Small intestine (tissue), 7 donors: ENCODE results near the gene CABCOCO1. TPM values are rescaled to one million over a fixed set of nuclear protein-coding genes. Genes with fewer than 3 reads are reported as not detected.

Experiments
- DNase-seq, 2 donors: peaks; one replicate each; pipeline versions ENCODE4 v3.0.0 to v3.0.0-alpha.2; 2013
- FAIRE-seq: peaks from 2 replicates; lab custom pipeline; 2012; peaks lifted over from hg19 to GRCh38; lab: Jason Lieb, UNC
- H3K27ac ChIP-seq, 3 donors: one replicate each; pipeline ENCODE4 v1.5.1; 2013; ENCODE audit warnings: low read length in 2 of 3, mild to moderate bottlenecking in 2 of 3, control low read depth in 1 of 3, inconsistent platforms in 1 of 3, low read depth in 1 of 3, moderate library complexity in 1 of 3
- H3K27me3 ChIP-seq, 3 donors: one replicate each; pipeline ENCODE4 v1.6.1; 2013; ENCODE audit warnings: low read length in 3 of 3, inconsistent platforms in 1 of 3; ENCODE audit not compliant: control insufficient read depth in 3 of 3, insufficient read depth in 3 of 3
- H3K36me3 ChIP-seq, 3 donors: one replicate each; pipeline ENCODE4 v1.6.1; 2013; ENCODE audit warnings: low read length in 3 of 3, inconsistent platforms in 1 of 3, low read depth in 1 of 3, mild to moderate bottlenecking in 1 of 3, moderate library complexity in 1 of 3; ENCODE audit not compliant: control insufficient read depth in 3 of 3, insufficient read depth in 2 of 3
- H3K4me1 ChIP-seq, 3 donors: one replicate each; pipeline ENCODE4 v1.6.1; 2013; ENCODE audit warnings: low read length in 2 of 3, inconsistent platforms in 1 of 3, low read depth in 1 of 3, mild to moderate bottlenecking in 1 of 3, moderate library complexity in 1 of 3; ENCODE audit not compliant: control insufficient read depth in 3 of 3, insufficient read depth in 2 of 3
- H3K4me3 ChIP-seq, 3 donors: one replicate each; pipeline ENCODE4 v1.5.1; 2013; ENCODE audit warnings: low read length in 3 of 3, control low read depth in 1 of 3, inconsistent platforms in 1 of 3, low read depth in 1 of 3, mild to moderate bottlenecking in 1 of 3, moderate library complexity in 1 of 3
- H3K9me3 ChIP-seq, 2 donors: one replicate each; pipeline ENCODE4 v1.6.1; 2013; ENCODE audit warnings: low read depth in 1 of 2, low read length in 1 of 2; ENCODE audit not compliant: control insufficient read depth in 2 of 2, insufficient read depth in 1 of 2
- WGBS, 3 donors: extraction: QIAGEN DNeasy Blood & Tissue Kit; methylation state at CpG; one replicate each; pipeline ENCODE4 v1.1.7; 2013; 5-methylcytosine and 5-hydroxymethylcytosine counted together
- polyA plus RNA-seq, 4 donors: library from polyadenylated mRNA; stranded (reverse) in 3 of 4; unstranded in 1 of 4; fragments of 200-250 nt in 3 of 4; fragments of 120-200 nt in 1 of 4; gene quantifications; one replicate each; pipeline versions ENCODE4 v1.2.1 to v1.2.3, GENCODE V29; 2013
- donor health status: healthy with polysubstance abuse.
- donor health status: control.
- donor health status: control.
- donor health status: Bipolar disorder and iron deficiency.
- donor health status: healthy.

The CABCOCO1 gene
- polyA plus RNA-seq, 4 donors, result 0.15 to 0.49 TPM; not detected in 2

GRCh38 chr10:61792097-61792716 lies 129.5 kb downstream of the CABCOCO1 start:
- no peak for FAIRE-seq

DNA sequence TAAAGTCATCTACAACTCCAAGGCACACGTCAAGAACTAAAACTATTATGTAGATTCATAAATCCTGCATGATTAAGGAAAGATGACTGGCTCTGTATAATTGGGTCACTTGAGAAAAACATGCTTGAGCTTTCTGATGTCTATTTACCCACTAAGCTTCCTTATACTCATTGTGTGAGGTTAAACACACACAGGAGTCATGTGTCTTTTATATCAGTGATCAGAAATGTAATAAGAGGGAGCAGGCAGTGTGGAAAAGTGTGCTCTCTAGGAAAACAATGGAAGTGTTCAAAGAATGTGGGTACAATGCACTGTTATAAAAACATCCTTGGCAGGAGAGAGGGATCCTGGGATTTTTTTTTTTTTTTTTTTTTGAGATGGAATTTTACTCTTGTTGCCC lies 130.2 kb downstream of the CABCOCO1 start:
- DNase-seq, result peak in 1 of 2 donors; percentile 4
- no peak overlapping the region for H3K27ac ChIP-seq
- peaks cover 0 to 2% (median 0%) of the 10 kb centered on the region in 3 donors for H3K4me1 ChIP-seq
- H3K9me3 ChIP-seq, result no peaks in the 10 kb centered on the region
- H3K36me3 ChIP-seq, result no peaks in the 10 kb centered on the region
- no peak overlapping the region for H3K4me3 ChIP-seq
- FAIRE-seq, result no peak
- 81 to 97% (median 87%) methylated on average over 1 of the region's 1 CpG for WGBS, 3 donors
- no peaks in the 10 kb centered on the region for H3K27me3 ChIP-seq

More at GRCh38 chr10:61792097-61792716, 129.5 kb downstream of the CABCOCO1 start:
- no peaks in the 10 kb centered on the region for H3K27me3 ChIP-seq
- DNase-seq, result no peak
- H3K4me3 ChIP-seq, result no peak overlapping the region
- H3K27ac ChIP-seq, result no peak overlapping the region
- peaks cover 0 to 2% (median 0%) of the 10 kb centered on the region in 3 donors for H3K4me1 ChIP-seq
- H3K9me3 ChIP-seq, result no peaks in the 10 kb centered on the region
- H3K36me3 ChIP-seq, result no peaks in the 10 kb centered on the region
- WGBS, 3 donors, result 93 to 100% (median 95%) methylated on average over 1 of the region's 1 CpG

GRCh38 chr10:61793760-61794703 lies 131.3 kb downstream of the CABCOCO1 start:
- no peaks in the 10 kb centered on the region for H3K27me3 ChIP-seq
- DNase-seq (peak in 1 of 2 donors; percentile 33), FAIRE-seq (no peak)
- H3K27ac ChIP-seq, result no peak overlapping the region
- no peaks in the 10 kb centered on the region for H3K9me3 ChIP-seq
- peaks cover 0 to 2% (median 0%) of the 10 kb centered on the region in 3 donors for H3K4me1 ChIP-seq
- H3K36me3 ChIP-seq, result no peaks in the 10 kb centered on the region
- H3K4me3 ChIP-seq, result no peak overlapping the region
- 71 to 87% (median 77%) methylated on average over 5 of the region's 5 CpGs for WGBS, 3 donors

DNA sequence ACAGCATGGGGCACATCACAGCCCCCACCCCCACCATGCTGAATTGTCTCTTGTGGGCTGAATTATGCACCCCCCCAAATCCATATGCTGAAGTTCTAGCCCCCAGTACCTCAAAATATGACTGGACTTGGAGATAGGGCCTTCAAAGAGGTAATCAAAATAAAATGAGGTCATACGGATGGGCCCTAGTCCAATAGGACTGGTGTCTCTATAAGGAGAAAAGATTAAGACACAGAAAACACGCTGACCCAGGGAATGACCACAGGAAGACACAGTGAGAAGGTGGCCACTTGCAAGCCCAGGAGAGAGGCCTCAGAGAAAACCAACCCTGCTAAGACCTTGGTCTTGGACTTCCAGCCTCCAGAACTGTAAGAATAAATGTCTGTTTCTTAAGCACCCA lies 132.4 kb downstream of the CABCOCO1 start:
- 81 to 88% (median 85%) methylated on average over 2 of the region's 2 CpGs for WGBS, 3 donors

GRCh38 chr10:61795551-61795950 lies 132.8 kb downstream of the CABCOCO1 start:
- no peaks in the 10 kb centered on the region for H3K27me3 ChIP-seq
- peaks cover 0 to 2% (median 0%) of the 10 kb centered on the region in 3 donors for H3K4me1 ChIP-seq
- no peaks in the 10 kb centered on the region for H3K9me3 ChIP-seq
- 88 to 96% (median 94%) methylated on average over 3 of the region's 3 CpGs for WGBS, 3 donors
- H3K4me3 ChIP-seq, result no peak overlapping the region
- FAIRE-seq (no peak), DNase-seq (no peak)
- no peak overlapping the region for H3K27ac ChIP-seq
- H3K36me3 ChIP-seq, result no peaks in the 10 kb centered on the region

More for the DNA sequence above, 132.4 kb downstream of the CABCOCO1 start:
- Histone ChIP-seq H3K4me1 (peaks cover 0 to 2% (median 0%) of the 10 kb centered on the region in 3 donors), H3K27me3 (no peaks in the 10 kb centered on the region), H3K27ac (no peak overlapping the region), H3K9me3 (no peaks in the 10 kb centered on the region), H3K4me3 (no peak overlapping the region), H3K36me3 (no peaks in the 10 kb centered on the region)
- DNase-seq (no peak), FAIRE-seq (no peak)

- Histone ChIP-seq H3K36me3 (no peaks in the 10 kb centered on the region), H3K4me3 (no peak overlapping the region), H3K4me1 (peaks cover 0 to 2% (median 0%) of the 10 kb centered on the region in 3 donors), H3K27me3 (no peaks in the 10 kb centered on the region), H3K27ac (no peak overlapping the region), H3K9me3 (no peaks in the 10 kb centered on the region)
- FAIRE-seq, result no peak
- DNase-seq, result no peak
- WGBS, 3 donors, result 95 to 100% (median 99%) methylated on average over 1 of the region's 1 CpG
Measured at GRCh38 chr10:61796785-61797184, 134.1 kb downstream of the CABCOCO1 start.

DNA sequence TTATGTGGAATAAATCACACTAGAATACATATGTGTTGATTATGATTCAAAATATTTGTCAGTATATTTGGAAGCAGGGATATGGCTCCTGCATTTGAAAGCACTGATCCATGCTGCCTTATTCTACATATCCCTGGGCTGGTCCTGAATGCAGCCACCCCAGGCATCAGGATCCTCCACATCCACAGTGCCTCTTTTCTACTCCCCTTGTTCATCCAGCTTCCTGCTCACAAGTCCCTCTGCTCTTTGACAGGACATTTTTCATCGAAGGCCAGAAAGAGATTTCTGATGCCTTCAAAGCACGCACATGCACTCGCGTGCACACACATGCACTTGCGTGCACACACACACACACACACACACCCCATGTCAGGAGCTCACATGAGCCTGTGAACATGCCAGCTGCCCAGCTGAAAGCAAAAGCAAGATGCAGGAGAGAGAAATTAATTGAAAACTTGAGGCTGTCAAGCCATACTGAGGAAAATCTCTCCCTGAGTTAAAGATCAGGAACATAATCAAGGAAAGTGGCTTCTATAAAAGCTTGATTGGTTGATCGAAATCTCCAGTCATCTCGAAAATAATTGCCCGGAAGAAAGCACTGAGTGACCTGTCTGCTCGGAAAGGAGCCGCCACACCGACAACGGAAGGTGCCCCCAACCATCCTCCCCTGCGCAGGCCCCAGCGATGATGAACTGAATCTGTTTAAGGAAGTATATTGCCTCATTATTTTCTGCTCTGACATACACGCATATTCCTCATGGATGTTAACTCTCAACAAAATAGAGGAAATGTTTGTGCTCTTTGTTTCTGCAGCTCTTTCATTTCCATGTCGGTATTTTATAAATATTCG lies 134.8 kb downstream of the CABCOCO1 start:
- H3K36me3 ChIP-seq, result no peaks in the 10 kb centered on the region
- no peak for DNase-seq
- H3K4me3 ChIP-seq, result no peak overlapping the region
- peaks cover 0 to 2% (median 0%) of the 10 kb centered on the region in 3 donors for H3K4me1 ChIP-seq
- H3K27ac ChIP-seq, result no peak overlapping the region
- no peaks in the 10 kb centered on the region for H3K9me3 ChIP-seq
- no peak for FAIRE-seq
- H3K27me3 ChIP-seq, result no peaks in the 10 kb centered on the region
- WGBS, 3 donors, result 83 to 91% (median 90%) methylated on average over 17 of the region's 17 CpGs

DNA sequence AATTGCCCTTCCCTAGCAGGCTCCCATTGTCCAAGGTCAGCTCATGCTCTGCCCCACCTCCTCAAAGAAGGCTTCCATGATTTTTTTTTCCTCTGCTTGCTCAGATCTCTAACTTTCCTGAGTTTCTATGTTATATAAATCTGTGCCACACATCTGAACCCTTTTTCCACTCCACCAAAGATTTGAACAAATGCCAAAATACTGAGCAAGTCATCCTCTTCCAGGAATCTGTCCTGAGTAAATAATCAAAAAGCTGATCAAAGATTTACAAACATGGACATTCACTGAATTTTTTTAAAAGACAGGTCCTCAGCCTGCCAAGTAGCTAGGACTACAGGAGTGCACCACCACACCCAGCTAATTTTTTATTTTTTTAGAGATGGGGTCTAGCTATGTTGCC lies 136.0 kb downstream of the CABCOCO1 start:
- DNase-seq (no peak), FAIRE-seq (no peak)
- Histone ChIP-seq H3K36me3 (no peaks in the 10 kb centered on the region), H3K27ac (no peak overlapping the region), H3K4me1 (peaks cover 0 to 2% (median 0%) of the 10 kb centered on the region in 3 donors), H3K4me3 (no peak overlapping the region), H3K9me3 (no peaks in the 10 kb centered on the region), H3K27me3 (no peaks in the 10 kb centered on the region)
